Fibroblast of lung (primary cell): ENCODE data around the gene CRYBB1. TPM values are rescaled to one million over a fixed set of nuclear protein-coding genes. Genes with fewer than 3 reads are reported as not detected.

ENCODE experiments used
- DNase-seq, 2 donors: peaks; one replicate each; pipeline versions ENCODE4 v3.0.0 to v3.0.0-alpha.2; 2010; ENCODE audit warnings: low read depth in 2 of 2
- H2AFZ ChIP-seq: 2 replicates; pipeline ENCODE4 v1.5.1; 2012; ENCODE audit warnings: low read length, control low read depth, inconsistent platforms
- H3K27ac ChIP-seq: 2 replicates; pipeline ENCODE4 v1.5.1; 2011; ENCODE audit warnings: low read length, control low read depth; ENCODE audit not compliant: insufficient read depth
- H3K27me3 ChIP-seq: 2 replicates; pipeline ENCODE4 v1.5.1; 2011; ENCODE audit warnings: mild to moderate bottlenecking, low read length; ENCODE audit not compliant: control insufficient read depth, insufficient read depth
- H3K36me3 ChIP-seq: 2 replicates; pipeline ENCODE4 v1.5.1; 2011; ENCODE audit warnings: low read length; ENCODE audit not compliant: control insufficient read depth, insufficient read depth
- H3K4me1 ChIP-seq: 2 replicates; pipeline ENCODE4 v1.5.1; 2011; ENCODE audit warnings: low read length; ENCODE audit not compliant: control insufficient read depth, insufficient read depth; ENCODE audit errors: extremely low read depth
- H3K4me2 ChIP-seq: 2 replicates; pipeline ENCODE4 v1.5.1; 2011; ENCODE audit warnings: low read length, control low read depth; ENCODE audit not compliant: insufficient read depth; ENCODE audit errors: extremely low read depth
- H3K4me3 ChIP-seq, 4 experiments: fragments of 200-600 bp in 1 of 4; sonication (generic) in 1 of 4; replicated peaks in 1 of 4; 2 replicates each; pipeline ENCODE4 v1.5.1; 2011 to 2016; ENCODE audit warnings: low read length in 4 of 4, low read depth in 3 of 4, mild to moderate bottlenecking in 3 of 4, control low read depth in 2 of 4, inconsistent platforms in 1 of 4, mixed read lengths in 1 of 4; ENCODE audit not compliant: insufficient read depth in 1 of 4; ENCODE audit errors: control extremely low read depth in 1 of 4
- H3K79me2 ChIP-seq: 2 replicates; pipeline ENCODE4 v1.5.1; 2012; ENCODE audit warnings: mild to moderate bottlenecking, low read length, inconsistent platforms; ENCODE audit not compliant: control insufficient read depth, insufficient read depth
- H3K9ac ChIP-seq: 2 replicates; pipeline ENCODE4 v1.5.1; 2011; ENCODE audit warnings: mild to moderate bottlenecking, low read length, control low read depth; ENCODE audit not compliant: insufficient read depth
- H3K9me3 ChIP-seq: 2 replicates; pipeline ENCODE4 v1.5.1; 2012; ENCODE audit warnings: low read depth, low read length; ENCODE audit not compliant: control insufficient read depth, insufficient read depth
- H4K20me1 ChIP-seq: 2 replicates; pipeline ENCODE4 v1.5.1; 2011; ENCODE audit warnings: low read length; ENCODE audit not compliant: control insufficient read depth, insufficient read depth; ENCODE audit errors: extremely low read depth
- CTCF ChIP-seq, 2 donors: IDR thresholded peaks in 1 of 2; conservative IDR thresholded peaks in 1 of 2; 1 replicate in 1 of 2; 2 replicates in 1 of 2; pipeline ENCODE4 v1.5.1; 2011 to 2012; ENCODE audit warnings: low read length in 2 of 2, control low read depth in 1 of 2, inconsistent platforms in 1 of 2, low read depth in 1 of 2, mild to moderate bottlenecking in 1 of 2
- EZH2 ChIP-seq: IDR thresholded peaks from 2 replicates; pipeline ENCODE4 v1.5.1; 2012; ENCODE audit warnings: low read length, control low read depth, mild to moderate bottlenecking; ENCODE audit errors: missing control alignments
- polyA plus RNA-seq, 2 donors: library from polyadenylated mRNA; depleted of rRNA in 1 of 2; stranded (reverse) in 1 of 2; unstranded in 1 of 2; fragments of >200 nt; gene quantifications; 2 replicates each; pipeline ENCODE4 v1.2.1, GENCODE V29; 2011 to 2012; ENCODE audit warnings: missing spikeins in 1 of 2
- total RNA-seq: library from RNA; depleted of rRNA; stranded (reverse); fragments of >200 nt; gene quantifications from 2 replicates; pipeline ENCODE4 v1.2.1, GENCODE V29; 2014

CRYBB1 gene
- total and polyA plus RNA-seq, 2 donors (not counting 1 experiment from before 2014, with no cell fraction given) = not detected

GRCh38 chr22:26576026-26576680, 41.7 kb downstream of the CRYBB1 start:
- peaks cover 2% of the 10 kb centered on the region for H3K79me2 ChIP-seq

DNA sequence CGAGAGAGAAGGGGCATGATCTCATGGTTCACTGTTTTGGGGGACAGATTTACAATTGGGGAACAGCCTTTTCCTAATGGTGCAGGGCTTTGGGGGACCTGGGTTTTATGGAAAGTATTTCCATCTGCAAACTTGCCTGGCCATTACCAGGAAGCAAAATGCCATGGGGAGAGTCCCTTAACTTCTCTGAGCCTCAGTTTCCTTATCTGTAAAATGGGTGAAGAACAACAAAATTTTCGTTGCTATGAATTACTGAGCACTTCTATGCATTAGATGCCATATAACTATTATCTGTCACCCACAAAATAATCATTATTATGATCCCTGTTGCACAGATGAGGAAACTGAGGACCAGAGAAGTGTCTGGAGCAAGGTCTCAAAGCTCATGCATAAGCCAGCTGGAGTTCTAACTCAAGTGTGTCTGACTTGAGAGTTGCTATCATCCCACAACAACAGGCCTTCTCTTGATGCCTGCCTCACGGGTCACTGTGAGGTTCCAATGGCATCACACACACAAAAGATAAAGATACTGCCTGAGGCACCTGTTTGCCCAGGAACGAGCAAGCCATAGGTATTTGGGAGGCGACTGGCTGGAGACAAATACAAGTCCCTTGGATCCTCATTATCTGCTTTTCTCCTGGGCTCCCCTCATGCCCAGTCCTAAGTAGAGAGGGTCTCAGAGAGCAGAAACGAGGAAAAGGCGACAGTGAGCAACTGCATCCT, 43.7 kb downstream of the CRYBB1 start:
- TF ChIP-seq EZH2 = no peak
- TF ChIP-seq CTCF (conservative IDR thresholded peaks at IDR 0.05 in 1 of 2, IDR thresholded peaks at IDR 0.05 in 1 of 2; ENCODE audit: low read depth in 1 of 2, low read length in 2 of 2) = no peak
- no peaks in the 10 kb centered on the region for H3K27me3 ChIP-seq
- no peak for DNase-seq
- no peak overlapping the region for H3K9ac ChIP-seq
- H3K79me2 ChIP-seq = peaks cover 2% of the 10 kb centered on the region
- H3K4me1 ChIP-seq = no peaks in the 10 kb centered on the region
- H3K27ac ChIP-seq = no peak overlapping the region
- H3K4me3 ChIP-seq = no peak overlapping the region
- no peaks in the 10 kb centered on the region for H3K9me3 ChIP-seq
- H2AFZ ChIP-seq = no peak overlapping the region
- no peaks in the 10 kb centered on the region for H4K20me1 ChIP-seq
- H3K4me2 ChIP-seq = no peak overlapping the region
- H3K36me3 ChIP-seq = no peaks in the 10 kb centered on the region

More at GRCh38 chr22:26576026-26576680, 41.7 kb downstream of the CRYBB1 start:
- Histone ChIP-seq H3K4me3 (no peak overlapping the region), H3K9me3 (no peaks in the 10 kb centered on the region), H3K27me3 (no peaks in the 10 kb centered on the region), H3K4me2 (no peak overlapping the region), H4K20me1 (no peaks in the 10 kb centered on the region), H3K9ac (no peak overlapping the region), H2AFZ (no peak overlapping the region), H3K4me1 (no peaks in the 10 kb centered on the region), H3K27ac (no peak overlapping the region), H3K36me3 (no peaks in the 10 kb centered on the region)
- no peak for TF ChIP-seq EZH2
- peak in 1 of 2 donors; percentile 19 for DNase-seq

DNA sequence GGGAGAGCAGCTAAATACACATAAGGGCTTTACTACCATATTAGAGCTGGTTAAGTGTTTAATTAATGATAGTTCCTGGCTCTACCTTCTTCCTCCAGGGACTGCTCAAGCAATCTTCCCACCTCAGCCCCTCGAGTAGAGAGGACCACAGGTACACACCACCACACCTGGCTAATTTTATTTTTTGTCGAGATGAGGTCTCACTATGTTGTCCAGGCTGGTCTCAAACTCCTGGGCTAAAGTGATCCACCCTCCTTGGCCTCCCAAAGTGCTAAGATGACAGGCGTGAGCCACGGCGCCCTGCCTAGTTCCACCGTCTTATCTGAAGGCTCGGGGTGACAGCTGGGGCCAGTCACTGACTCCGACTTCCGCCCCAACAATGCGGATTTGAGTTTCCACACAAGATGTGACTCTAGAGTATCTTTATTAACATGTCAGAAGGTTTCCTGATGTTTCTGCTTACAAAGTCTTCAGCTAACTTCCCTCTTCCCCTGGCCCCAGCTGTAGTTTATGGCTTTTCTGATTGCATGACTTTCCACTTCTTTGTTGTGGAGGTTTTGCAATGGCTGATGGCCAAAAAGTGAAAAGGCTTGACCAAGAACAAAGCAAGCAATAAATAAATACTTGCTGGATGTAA, 44.7 kb downstream of the CRYBB1 start:
- peaks cover 1% of the 10 kb centered on the region for H3K79me2 ChIP-seq
- no peak overlapping the region for H3K27ac ChIP-seq
- H3K4me1 ChIP-seq = no peaks in the 10 kb centered on the region
- no peak overlapping the region for H3K9ac ChIP-seq
- no peak overlapping the region for H3K4me2 ChIP-seq
- H4K20me1 ChIP-seq = no peaks in the 10 kb centered on the region
- no peak for TF ChIP-seq CTCF (conservative IDR thresholded peaks at IDR 0.05 in 1 of 2, IDR thresholded peaks at IDR 0.05 in 1 of 2; ENCODE audit: low read depth in 1 of 2, low read length in 2 of 2)
- TF ChIP-seq EZH2 = no peak
- no peaks in the 10 kb centered on the region for H3K36me3 ChIP-seq
- no peaks in the 10 kb centered on the region for H3K9me3 ChIP-seq
- no peak overlapping the region for H3K4me3 ChIP-seq
- no peak overlapping the region for H2AFZ ChIP-seq
- H3K27me3 ChIP-seq = no peaks in the 10 kb centered on the region
- DNase-seq = peak; percentile 21 to 56
